Sigmoid colon (tissue), 7 donors: ENCODE measurements around the gene PRDM10. TPM values are rescaled to one million over a fixed set of nuclear protein-coding genes. Genes with fewer than 3 reads are reported as not detected.
A peak's percentile ranks its signal among the peaks of the same experiment; 100 is the strongest.

ENCODE experiments used
- DNase-seq: peaks from one replicate; pipeline ENCODE4 v3.0.0-alpha.2; 2019
- H3K27ac ChIP-seq, 4 donors: fragments of 200-600 bp; sonication (generic); one replicate each; pipeline ENCODE4 v1.5.1; 2016 to 2019; ENCODE audit warnings: mild to moderate bottlenecking in 1 of 4
- H3K27me3 ChIP-seq, 3 donors: fragments of 200-600 bp; sonication (generic); one replicate each; pipeline ENCODE4 v1.5.1; 2019; ENCODE audit warnings: mild to moderate bottlenecking in 1 of 3
- H3K36me3 ChIP-seq, 4 donors: fragments of 200-600 bp; sonication (generic); one replicate each; pipeline ENCODE4 v1.5.1; 2016 to 2019
- H3K4me1 ChIP-seq, 4 donors: fragments of 200-600 bp; sonication (generic); one replicate each; pipeline ENCODE4 v1.5.1; 2017 to 2019
- H3K4me3 ChIP-seq, 4 donors: fragments of 200-600 bp; sonication (generic); one replicate each; pipeline ENCODE4 v1.5.1; 2017 to 2019; ENCODE audit warnings: mild to moderate bottlenecking in 2 of 4, moderate library complexity in 1 of 4
- H3K9me3 ChIP-seq, 4 donors: fragments of 200-600 bp in 3 of 4; sonication (generic) in 3 of 4; one replicate each; pipeline versions ENCODE4 v1.5.1 to v1.6.1; 2013 to 2019
- CTCF ChIP-seq, 4 experiments: fragments of 450-650 bp in 3 of 4; fragments of 200-600 bp in 1 of 4; IDR thresholded peaks; one replicate each; pipeline ENCODE4 v1.5.1; 2016 to 2019; ENCODE audit warnings: antibody characterized with exemption in 4 of 4, mild to moderate bottlenecking in 3 of 4, moderate library complexity in 2 of 4
- EP300 ChIP-seq, 4 donors: sonication (generic); formaldehyde crosslinking; IDR thresholded peaks; one replicate each; pipeline ENCODE4 v1.6.1; 2017; ENCODE audit warnings: antibody characterized with exemption in 4 of 4
- POLR2A ChIP-seq, 2 donors: fragments of 450-650 bp; IDR thresholded peaks; one replicate each; pipeline ENCODE4 v1.6.1; 2016; ENCODE audit warnings: antibody characterized with exemption in 2 of 2, mild to moderate bottlenecking in 2 of 2, moderate library complexity in 2 of 2
- POLR2AphosphoS5 ChIP-seq, 4 donors: sonication (generic); formaldehyde crosslinking; IDR thresholded peaks; one replicate each; pipeline ENCODE4 v1.6.1; 2017; ENCODE audit warnings: antibody characterized with exemption in 4 of 4
- WGBS, 2 donors: extraction: QIAGEN DNeasy Blood & Tissue Kit; methylation state at CpG; one replicate each; pipeline ENCODE4 v1.1.7; 2013; 5-methylcytosine and 5-hydroxymethylcytosine counted together
- intact Hi-C: fragments of 100-400 bp; cut with DNase I; formaldehyde crosslinking; loops from one replicate; pipeline ENCODE4 v1.15.1; 2023
- polyA plus RNA-seq, 3 donors: library from polyadenylated mRNA; stranded (reverse); fragments of 200-250 nt; gene quantifications; one replicate each; pipeline ENCODE4 v1.2.3, GENCODE V29; 2013
- total RNA-seq, 4 donors: library from RNA; depleted of rRNA; stranded (reverse); fragments of >200 nt; gene quantifications; one replicate each; pipeline ENCODE4 v1.1.0, GENCODE V29; 2016
- donor health status: healthy with polysubstance abuse.
- donor health status: Bipolar disorder and iron deficiency.
- donor health status: healthy.

The PRDM10 gene
- total and polyA plus RNA-seq, 7 donors, result 1.8 to 11.9 (median 6.3) TPM

- H3K4me1 ChIP-seq, result peaks cover 0 to 23% (median 22%) of the 10 kb centered on the region in 4 donors
- peak overlapping the region; percentile 97 to 99 (median 98) for H3K27ac ChIP-seq
- no peaks in the 10 kb centered on the region for H3K9me3 ChIP-seq
- TF ChIP-seq EP300 (IDR thresholded peaks at IDR 0.05), result no peak
- TF ChIP-seq POLR2AphosphoS5 (IDR thresholded peaks at IDR 0.05), result peak in 1 of 4 donors; percentile 26
- TF ChIP-seq POLR2A (IDR thresholded peaks at IDR 0.05), result no peak
- 1 to 4% methylated on average over 8 of the region's 8 CpGs for WGBS, 2 donors
- intact Hi-C loops, result loop anchor here (1.0 to 10.0 kb wide), 6 partner anchors 66 to 891 kb away; partner anchors contain the start of genes APLP2, NFRKB and ZBTB44
- DNase-seq, result no peak
- no peaks in the 10 kb centered on the region for H3K27me3 ChIP-seq
- H3K36me3 ChIP-seq, result no peaks in the 10 kb centered on the region
- peak overlapping the region; percentile 55 to 96 (median 92) for H3K4me3 ChIP-seq
Measured at GRCh38 chr11:130003717-130004001, 1.0 kb upstream of the PRDM10 start.

GRCh38 chr11:130002846-130003716 lies 446 bp upstream of the PRDM10 start:
- peak; percentile 98 for DNase-seq
- peak overlapping the region; percentile 97 to 99 (median 98) for H3K27ac ChIP-seq
- H3K4me3 ChIP-seq, result peak overlapping the region; percentile 55 to 96 (median 92)
- H3K4me1 ChIP-seq, result peaks cover 0 to 27% (median 22%) of the 10 kb centered on the region in 4 donors
- WGBS, 2 donors, result 0% methylated on average over 65 of the region's 65 CpGs
- no peaks in the 10 kb centered on the region for H3K9me3 ChIP-seq
- TF ChIP-seq POLR2A (IDR thresholded peaks at IDR 0.05) (peak; percentile 33 to 69), POLR2AphosphoS5 (IDR thresholded peaks at IDR 0.05) (peak; percentile 89 to 93 (median 90)), CTCF (IDR thresholded peaks at IDR 0.05) (no peak)
- no peaks in the 10 kb centered on the region for H3K36me3 ChIP-seq
- H3K27me3 ChIP-seq, result no peaks in the 10 kb centered on the region
- intact Hi-C loops, result loop anchor here (1.0 to 10.0 kb wide), 6 partner anchors 66 to 892 kb away; partner anchors contain the start of genes APLP2, NFRKB and ZBTB44

- Histone ChIP-seq H3K9me3 (no peaks in the 10 kb centered on the region), H3K36me3 (no peaks in the 10 kb centered on the region), H3K27me3 (no peaks in the 10 kb centered on the region), H3K4me3 (peak overlapping the region; percentile 55 to 96 (median 92)), H3K4me1 (peaks cover 0 to 34% (median 27%) of the 10 kb centered on the region in 4 donors), H3K27ac (peak overlapping the region; percentile 97 to 99 (median 98))
- peak; percentile 72 for DNase-seq
- TF ChIP-seq POLR2A (IDR thresholded peaks at IDR 0.05), result no peak
- no peak for TF ChIP-seq POLR2AphosphoS5 (IDR thresholded peaks at IDR 0.05)
- TF ChIP-seq EP300 (IDR thresholded peaks at IDR 0.05), result no peak
- intact Hi-C loops, result loop anchor here (5.0 to 10.0 kb wide), 5 partner anchors 79 to 893 kb away; partner anchors contain the start of genes NFRKB and ZBTB44
- WGBS, 2 donors, result 0% methylated on average over 90 of the region's 90 CpGs
Measured at GRCh38 chr11:130001461-130002351, 929 bp downstream of the PRDM10 start.

- Histone ChIP-seq H3K9me3 (no peaks in the 10 kb centered on the region), H3K4me1 (peaks cover 0 to 45% (median 38%) of the 10 kb centered on the region in 4 donors), H3K27me3 (no peaks in the 10 kb centered on the region), H3K36me3 (no peaks in the 10 kb centered on the region), H3K4me3 (peak overlapping the region in 2 of 4 donors; percentile 94 to 96), H3K27ac (peak overlapping the region; percentile 97 to 99 (median 98))
- DNase-seq, result no peak
- 62 to 83% methylated on average over 18 of the region's 18 CpGs for WGBS, 2 donors
- TF ChIP-seq EP300 (IDR thresholded peaks at IDR 0.05), result no peak
- no peak for TF ChIP-seq POLR2AphosphoS5 (IDR thresholded peaks at IDR 0.05)
- no peak for TF ChIP-seq CTCF (IDR thresholded peaks at IDR 0.05)
- TF ChIP-seq POLR2A (IDR thresholded peaks at IDR 0.05), result no peak
- intact Hi-C loops, result loop anchor here (5.0 to 10.0 kb wide), 5 partner anchors 78 to 894 kb away; partner anchors contain the start of genes NFRKB and ZBTB44
Measured at GRCh38 chr11:130000552-130001176, 2.0 kb downstream of the PRDM10 start.

GRCh38 chr11:129999407-129999806 lies 3.2 kb downstream of the PRDM10 start:
- Histone ChIP-seq H3K4me3 (no peak overlapping the region), H3K4me1 (peaks cover 0 to 49% (median 40%) of the 10 kb centered on the region in 4 donors), H3K36me3 (no peaks in the 10 kb centered on the region), H3K27ac (no peak overlapping the region), H3K27me3 (no peaks in the 10 kb centered on the region), H3K9me3 (no peaks in the 10 kb centered on the region)
- no peak for TF ChIP-seq POLR2A (IDR thresholded peaks at IDR 0.05)
- intact Hi-C loops, result no loop called here
- no peak for DNase-seq
- WGBS, 2 donors, result 24 to 71% methylated on average over 4 of the region's 4 CpGs
